Fibroblast of mammary gland (primary cell): ENCODE measurements around the gene WNT6.

Source experiments
- DNase-seq: peaks from one replicate; pipeline ENCODE4 v3.0.0-alpha.2; 2010; ENCODE audit warnings: low read depth
- H3K4me3 ChIP-seq: 2 replicates; pipeline ENCODE4 v1.5.1; 2011; ENCODE audit warnings: low read depth, mild to moderate bottlenecking, low read length, moderate library complexity; ENCODE audit not compliant: control insufficient read depth
- TF ChIP-seq, protein P1 (sequence below): conservative IDR thresholded peaks from 2 replicates; pipeline ENCODE4 v1.5.1; 2011; ENCODE audit warnings: low read depth, low read length, inconsistent platforms; ENCODE audit not compliant: control insufficient read depth, insufficient read depth

Gene WNT6

DNA sequence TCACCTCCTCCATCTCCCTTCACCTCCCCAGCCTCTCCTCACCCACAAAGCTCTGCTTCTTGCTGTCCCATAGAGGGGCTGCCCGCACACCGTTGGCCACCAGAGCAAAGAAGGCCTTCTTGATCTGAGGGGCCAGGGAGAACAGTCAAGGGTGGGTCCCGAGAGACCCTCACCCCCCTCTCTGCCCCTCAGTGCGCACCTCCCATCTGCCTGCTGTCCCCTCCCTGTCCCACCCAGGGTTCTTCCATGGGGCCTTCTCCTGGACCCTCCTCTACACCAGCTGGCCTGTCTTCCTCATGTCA, 31.2 kb upstream of the WNT6 start:
- TF ChIP-seq, protein P1, sequence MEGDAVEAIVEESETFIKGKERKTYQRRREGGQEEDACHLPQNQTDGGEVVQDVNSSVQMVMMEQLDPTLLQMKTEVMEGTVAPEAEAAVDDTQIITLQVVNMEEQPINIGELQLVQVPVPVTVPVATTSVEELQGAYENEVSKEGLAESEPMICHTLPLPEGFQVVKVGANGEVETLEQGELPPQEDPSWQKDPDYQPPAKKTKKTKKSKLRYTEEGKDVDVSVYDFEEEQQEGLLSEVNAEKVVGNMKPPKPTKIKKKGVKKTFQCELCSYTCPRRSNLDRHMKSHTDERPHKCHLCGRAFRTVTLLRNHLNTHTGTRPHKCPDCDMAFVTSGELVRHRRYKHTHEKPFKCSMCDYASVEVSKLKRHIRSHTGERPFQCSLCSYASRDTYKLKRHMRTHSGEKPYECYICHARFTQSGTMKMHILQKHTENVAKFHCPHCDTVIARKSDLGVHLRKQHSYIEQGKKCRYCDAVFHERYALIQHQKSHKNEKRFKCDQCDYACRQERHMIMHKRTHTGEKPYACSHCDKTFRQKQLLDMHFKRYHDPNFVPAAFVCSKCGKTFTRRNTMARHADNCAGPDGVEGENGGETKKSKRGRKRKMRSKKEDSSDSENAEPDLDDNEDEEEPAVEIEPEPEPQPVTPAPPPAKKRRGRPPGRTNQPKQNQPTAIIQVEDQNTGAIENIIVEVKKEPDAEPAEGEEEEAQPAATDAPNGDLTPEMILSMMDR, result no peak
- H3K4me3 ChIP-seq, result no peak overlapping the region
- DNase-seq, result no peak

DNA sequence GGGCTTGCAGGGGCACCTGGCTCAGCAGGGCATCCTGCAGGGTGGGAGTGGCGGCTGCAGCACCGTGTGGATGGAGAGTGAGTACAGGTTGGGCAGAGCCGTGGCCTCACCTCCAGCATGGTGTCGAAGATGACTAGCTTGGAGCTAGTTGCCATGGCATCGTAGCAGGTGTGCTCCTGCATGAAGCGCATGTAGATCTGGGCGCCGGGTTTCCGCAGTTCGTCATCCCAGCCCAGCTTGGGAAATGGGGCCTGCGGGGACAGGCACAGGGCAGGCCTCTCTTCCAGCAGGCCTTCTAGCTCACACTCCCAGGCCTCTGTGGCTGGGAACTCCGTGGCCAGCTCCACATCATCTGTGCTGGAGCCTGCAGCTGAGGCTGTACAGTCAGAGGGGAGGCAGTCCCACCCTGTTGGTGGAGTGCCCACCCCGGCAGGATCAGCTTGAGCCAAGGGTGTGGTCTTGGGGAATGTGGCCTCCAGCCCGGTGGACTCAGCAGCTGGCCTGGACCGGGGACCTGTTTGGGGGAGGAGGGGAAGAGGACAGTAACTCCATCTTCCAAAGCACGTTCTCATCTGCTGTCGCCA, 29.6 kb upstream of the WNT6 start:
- peak; percentile 22 for DNase-seq
- TF ChIP-seq, protein P1, result no peak
- no peak overlapping the region for H3K4me3 ChIP-seq

DNA sequence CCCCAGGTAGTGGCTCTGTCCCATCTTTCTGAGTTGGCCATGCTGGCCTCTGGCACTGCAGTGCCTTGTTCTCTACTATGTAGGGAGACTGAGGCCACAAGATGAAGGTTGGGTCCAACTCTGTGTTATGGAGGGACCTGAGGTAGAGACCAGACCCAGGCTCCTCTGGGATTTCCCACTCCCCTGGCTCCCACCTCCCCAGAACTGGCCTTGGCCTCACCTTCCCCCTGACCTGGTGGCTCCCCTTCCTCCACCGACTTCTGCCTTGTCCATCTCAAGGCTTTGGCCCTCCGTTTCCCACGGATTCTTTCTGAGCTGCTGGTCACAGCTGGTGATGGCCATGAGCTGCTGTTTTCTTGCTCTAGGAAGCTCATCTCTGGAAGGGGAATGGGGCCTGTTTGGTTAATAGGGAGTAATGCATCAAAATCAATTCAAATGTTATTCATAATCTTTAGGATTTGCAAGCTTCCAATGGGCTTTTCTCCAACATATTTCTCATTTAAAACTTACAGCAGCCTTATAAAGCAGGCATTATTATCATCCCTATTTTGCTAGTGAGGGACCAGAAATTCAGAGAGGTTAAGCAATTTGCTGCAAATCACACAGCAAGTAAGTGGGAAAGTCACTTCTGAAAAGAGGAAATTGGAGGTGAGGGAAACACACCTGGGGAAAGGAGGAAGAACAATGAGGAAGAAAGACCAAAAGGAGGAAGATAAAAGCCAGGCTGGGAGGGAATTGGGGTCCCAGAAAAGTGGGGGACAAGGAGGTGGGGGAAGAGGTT, 28.9 kb upstream of the WNT6 start:
- DNase-seq, result no peak
- TF ChIP-seq, protein P1, result no peak
- H3K4me3 ChIP-seq, result no peak overlapping the region

DNA sequence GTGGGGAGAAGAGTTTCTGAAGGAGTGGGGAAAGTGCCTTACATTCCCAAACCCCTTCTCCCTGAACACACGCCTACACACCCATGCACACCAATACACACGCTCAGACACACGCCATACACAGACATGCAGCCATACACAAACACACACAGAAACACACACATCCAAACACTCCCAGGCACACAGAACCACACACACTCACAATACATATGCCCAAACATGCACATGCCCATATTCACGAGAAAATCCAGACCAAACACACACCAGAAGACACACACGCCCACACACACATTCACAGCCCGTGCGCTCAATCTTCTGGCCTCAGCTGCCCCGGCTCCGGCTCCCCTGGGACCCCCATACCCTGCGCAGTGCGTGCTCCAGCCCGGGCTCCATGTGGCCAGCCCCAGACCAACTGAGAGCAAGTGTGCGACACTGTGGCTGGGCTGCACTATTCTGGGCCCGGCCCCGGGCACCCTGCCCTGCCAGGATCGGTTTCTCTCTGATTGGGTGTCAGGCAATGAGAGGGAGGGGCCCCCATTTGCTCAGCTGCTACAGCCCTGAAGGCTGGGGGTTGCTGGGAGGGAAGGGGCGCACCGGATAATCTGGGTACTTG, 28.1 kb upstream of the WNT6 start, which contains the start of gene PRKAG3:
PRKAG3 (minus strand) TSS at position 426 of the 613 bp plus-strand sequence.
- no peak within 1 kb of the TSS for H3K4me3 ChIP-seq
- TF ChIP-seq, protein P1, result no peak
- DNase-seq, result peak; percentile 39

DNA sequence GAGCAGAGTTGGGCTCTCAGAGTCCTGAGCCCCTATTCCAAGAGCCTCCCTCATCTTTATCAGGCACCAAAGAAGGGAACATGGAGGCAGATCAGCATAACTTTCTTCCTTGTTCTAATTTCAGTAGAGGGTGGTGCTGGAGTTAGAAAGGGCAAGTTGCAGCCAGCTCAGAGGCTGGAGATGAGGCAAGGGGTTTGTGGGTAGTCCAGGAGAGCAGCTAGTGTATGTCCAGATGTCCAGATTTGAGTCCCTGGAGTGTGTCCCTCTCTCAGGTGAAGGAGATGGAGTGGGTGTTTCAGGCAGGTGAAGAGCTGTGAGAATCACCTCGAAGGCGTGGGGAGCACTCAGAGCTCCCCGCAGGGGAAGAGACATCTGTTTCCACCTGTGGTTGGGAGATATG, 27.5 kb upstream of the WNT6 start:
- TF ChIP-seq, protein P1, result no peak
- H3K4me3 ChIP-seq, result no peak overlapping the region
- peak; percentile 4 for DNase-seq

DNA sequence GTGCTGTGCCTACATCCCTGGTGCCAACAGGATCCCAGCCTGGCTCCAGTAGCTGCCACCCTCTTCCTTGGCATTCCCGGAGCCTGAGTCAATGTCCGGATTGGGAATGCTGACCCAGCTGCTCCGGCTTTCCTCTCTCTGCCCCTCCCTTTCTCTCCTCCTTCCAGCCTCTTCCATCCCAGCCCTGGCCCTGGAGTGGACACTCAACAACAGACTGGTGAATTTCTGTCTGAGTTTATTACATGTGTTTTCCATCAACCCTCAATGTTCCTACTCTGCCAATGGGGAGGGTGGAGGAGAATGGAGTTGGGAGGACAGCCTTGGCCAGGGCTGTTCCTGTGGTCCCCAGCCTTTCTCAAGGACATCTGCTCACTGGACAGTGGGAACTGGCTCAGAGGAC, 27.1 kb upstream of the WNT6 start:
- H3K4me3 ChIP-seq, result no peak overlapping the region
- peak; percentile 42 for DNase-seq
- TF ChIP-seq, protein P1, result no peak
